PFSK-1 (cell line): ENCODE results near the gene LSM4.

Experiments used
- FOXP2 ChIP-seq: optimal IDR thresholded peaks from 2 replicates; pipeline ENCODE3; 2011; ENCODE audit warnings: borderline replicate concordance, control low read depth, inconsistent platforms; ENCODE audit not compliant: insufficient read depth; ENCODE audit errors: extremely low read length, extremely low read depth
- POLR2AphosphoS5 ChIP-seq: IDR thresholded peaks from 2 replicates; pipeline ENCODE4 v1.6.1; 2012; ENCODE audit warnings: low read depth, mild to moderate bottlenecking, control low read depth, low read length, moderate library complexity
- REST ChIP-seq, 2 experiments: IDR thresholded peaks; 2 replicates each; pipeline versions ENCODE4 v1.6.1 to v1.8.0; 2011 to 2012; ENCODE audit warnings: low read depth in 2 of 2, low read length in 2 of 2, control low read depth in 1 of 2, inconsistent platforms in 1 of 2, mild to moderate bottlenecking in 1 of 2, moderate library complexity in 1 of 2; ENCODE audit not compliant: insufficient read depth in 1 of 2
- SIN3A ChIP-seq: IDR thresholded peaks from 2 replicates; pipeline ENCODE4 v1.6.1; 2012; ENCODE audit warnings: mild to moderate bottlenecking, low read length, moderate library complexity, borderline replicate concordance; ENCODE audit not compliant: insufficient read depth
- TAF1 ChIP-seq: IDR thresholded peaks from 2 replicates; pipeline ENCODE4 v1.6.1; 2012; ENCODE audit warnings: low read length, control low read depth, borderline replicate concordance; ENCODE audit not compliant: insufficient read depth

GRCh38 chr19:18261474-18261873 is 61.4 kb downstream of the LSM4 start:
- TF ChIP-seq TAF1 (no peak), POLR2AphosphoS5 (no peak), REST (IDR thresholded peaks at IDR 0.05; ENCODE audit: insufficient read depth in 1 of 2, low read depth in 2 of 2, low read length in 2 of 2) (no peak), SIN3A (no peak), FOXP2 (no peak)
